B cell (primary cell): ENCODE results near the gene ZBTB32.

Experiments used
- EZH2 ChIP-seq: IDR thresholded peaks from 2 replicates; pipeline ENCODE4 v1.6.1; 2012; ENCODE audit warnings: borderline replicate concordance, low read depth, mild to moderate bottlenecking, moderate library complexity, low read length; ENCODE audit not compliant: insufficient read depth, poor library complexity, severe bottlenecking
- TF ChIP-seq, protein P1 (sequence below): fragments of 200-600 bp; IDR thresholded peaks from one replicate; pipeline ENCODE4 v1.8.0; 2022; ENCODE audit warnings: antibody characterized with exemption, mild to moderate bottlenecking

- TF ChIP-seq, protein P1, sequence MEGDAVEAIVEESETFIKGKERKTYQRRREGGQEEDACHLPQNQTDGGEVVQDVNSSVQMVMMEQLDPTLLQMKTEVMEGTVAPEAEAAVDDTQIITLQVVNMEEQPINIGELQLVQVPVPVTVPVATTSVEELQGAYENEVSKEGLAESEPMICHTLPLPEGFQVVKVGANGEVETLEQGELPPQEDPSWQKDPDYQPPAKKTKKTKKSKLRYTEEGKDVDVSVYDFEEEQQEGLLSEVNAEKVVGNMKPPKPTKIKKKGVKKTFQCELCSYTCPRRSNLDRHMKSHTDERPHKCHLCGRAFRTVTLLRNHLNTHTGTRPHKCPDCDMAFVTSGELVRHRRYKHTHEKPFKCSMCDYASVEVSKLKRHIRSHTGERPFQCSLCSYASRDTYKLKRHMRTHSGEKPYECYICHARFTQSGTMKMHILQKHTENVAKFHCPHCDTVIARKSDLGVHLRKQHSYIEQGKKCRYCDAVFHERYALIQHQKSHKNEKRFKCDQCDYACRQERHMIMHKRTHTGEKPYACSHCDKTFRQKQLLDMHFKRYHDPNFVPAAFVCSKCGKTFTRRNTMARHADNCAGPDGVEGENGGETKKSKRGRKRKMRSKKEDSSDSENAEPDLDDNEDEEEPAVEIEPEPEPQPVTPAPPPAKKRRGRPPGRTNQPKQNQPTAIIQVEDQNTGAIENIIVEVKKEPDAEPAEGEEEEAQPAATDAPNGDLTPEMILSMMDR = no peak
- no peak for TF ChIP-seq EZH2
Measured at GRCh38 chr19:35722897-35723296, 18.5 kb downstream of the ZBTB32 start.
